HCT116 (cell line): ENCODE data around the gene EVL. TPM values are rescaled to one million over a fixed set of nuclear protein-coding genes. Genes with fewer than 3 reads are reported as not detected.

Experiments used
- ATAC-seq: fragments of 200-7000 bp; cut with Tn5 transposase; 2 replicates; pipeline ENCODE4 v1.9.1; 2020; ENCODE audit warnings: mild to moderate bottlenecking, moderate library complexity
- BruUV-seq: library from RNA; stranded (reverse); fragments of 400-500 nt; replicated peaks from 2 replicates; lab custom pipeline; 2021; lab: Mats Ljungman, UMichigan
- CTCF ChIA-PET: fragments of 300-600 bp; sonication (Branson Sonifier 250); formaldehyde crosslinking; loops from one replicate; lab custom pipeline; 2021; ENCODE audit warnings: antibody characterized with exemption; lab: Charles Lee
- POLR2A ChIA-PET: fragments of 300-600, 350-600 bp; sonication (Branson Sonifier 250); formaldehyde crosslinking; loops from one replicate; lab custom pipeline; 2021; ENCODE audit warnings: antibody characterized with exemption; lab: Charles Lee
- RAD21 ChIA-PET, 2 experiments: fragments of 300-600 bp; sonication (Branson Sonifier 250); formaldehyde crosslinking; loops; one replicate each; lab custom pipeline; 2023; ENCODE audit warnings: low total read pairs in 2 of 2; ENCODE audit not compliant: uncharacterized antibody in 2 of 2, unreplicated experiment in 2 of 2, low non-redundant PET in 1 of 2; lab: Charles Lee
- DNase-seq: peaks from one replicate; pipeline ENCODE4 v3.0.0-alpha.2; 2010; ENCODE audit warnings: low read depth, low spot score
- H2AFZ ChIP-seq: fragments of 200-600 bp; shearing (Covaris generic), sonication (generic); 2 replicates; pipeline ENCODE4 v1.6.1; 2017; ENCODE audit warnings: low read depth, mixed run types, mixed read lengths, antibody characterized with exemption, low read length; ENCODE audit not compliant: poor library complexity, severe bottlenecking
- H3K27ac ChIP-seq: 2 replicates; pipeline ENCODE4 v1.5.1; 2012; ENCODE audit warnings: low read depth, low read length
- H3K27me3 ChIP-seq: fragments of 200-600 bp; sonication (generic); 2 replicates; pipeline ENCODE4 v1.6.1; 2016; ENCODE audit warnings: mixed run types, low read length, mixed read lengths; ENCODE audit not compliant: insufficient read depth
- H3K36me3 ChIP-seq, 2 experiments: fragments of 200-500 bp in 1 of 2; fragments of 200-600 bp in 1 of 2; sonication (Bioruptor generic) in 1 of 2; sonication (generic) in 1 of 2; 2 replicates each; pipeline versions ENCODE4 v1.5.1 to v1.6.1; 2014 to 2016; ENCODE audit warnings: low read length in 2 of 2, inconsistent platforms in 1 of 2, mixed read lengths in 1 of 2, mixed run types in 1 of 2; ENCODE audit not compliant: insufficient read depth in 2 of 2, control insufficient read depth in 1 of 2
- H3K4me1 ChIP-seq, 2 experiments: fragments of 200-600 bp in 1 of 2; sonication (generic) in 1 of 2; 2 replicates each; pipeline versions ENCODE4 v1.5.1 to v1.6.1; 2012 to 2017; ENCODE audit warnings: low read length in 2 of 2, inconsistent platforms in 1 of 2, mild to moderate bottlenecking in 1 of 2, mixed read lengths in 1 of 2, mixed run types in 1 of 2, moderate library complexity in 1 of 2; ENCODE audit not compliant: insufficient read depth in 2 of 2, control insufficient read depth in 1 of 2
- H3K4me2 ChIP-seq: fragments of 200-600 bp; sonication (generic); 2 replicates; pipeline ENCODE4 v1.6.1; 2017; ENCODE audit warnings: mixed run types, low read length, mixed read lengths
- H3K4me3 ChIP-seq, 2 experiments: fragments of 200-600 bp in 1 of 2; sonication (generic) in 1 of 2; replicated peaks in 1 of 2; 2 replicates each; pipeline ENCODE4 v1.5.1; 2011 to 2016; ENCODE audit warnings: low read length in 2 of 2, control low read depth in 1 of 2, low read depth in 1 of 2, mild to moderate bottlenecking in 1 of 2, mixed read lengths in 1 of 2, mixed run types in 1 of 2
- H3K79me2 ChIP-seq: fragments of 200-600 bp; sonication (generic); 2 replicates; pipeline ENCODE4 v1.6.1; 2017; ENCODE audit warnings: mild to moderate bottlenecking, mixed run types, low read length, moderate library complexity, mixed read lengths; ENCODE audit not compliant: insufficient read depth
- H3K9ac ChIP-seq: fragments of 200-600 bp; sonication (generic); 2 replicates; pipeline ENCODE4 v1.6.1; 2016; ENCODE audit warnings: low read length, mixed read lengths
- H3K9me2 ChIP-seq: fragments of 200-600 bp; sonication (generic), shearing (Covaris generic); 2 replicates; pipeline ENCODE4 v1.6.1; 2017; ENCODE audit warnings: mixed run types, mild to moderate bottlenecking, moderate library complexity; ENCODE audit not compliant: insufficient read depth
- H3K9me3 ChIP-seq, 2 experiments: fragments of 200-500 bp in 1 of 2; fragments of 200-600 bp in 1 of 2; sonication (Bioruptor generic) in 1 of 2; sonication (generic) in 1 of 2; 2 replicates each; pipeline ENCODE4 v1.6.1; 2014 to 2017; ENCODE audit warnings: low read length in 2 of 2, mixed read lengths in 2 of 2, inconsistent platforms in 1 of 2, low read depth in 1 of 2, mild to moderate bottlenecking in 1 of 2, mixed run types in 1 of 2, moderate library complexity in 1 of 2; ENCODE audit not compliant: control insufficient read depth in 1 of 2, insufficient read depth in 1 of 2
- H4K20me1 ChIP-seq: fragments of 200-600 bp; sonication (generic), shearing (Covaris generic); 2 replicates; pipeline ENCODE4 v1.6.1; 2017; ENCODE audit warnings: mixed run types, mild to moderate bottlenecking, moderate library complexity; ENCODE audit not compliant: insufficient read depth
- CTCF ChIP-seq, 3 experiments: fragments of 200-600 bp in 1 of 3; sonication (generic) in 1 of 3; IDR thresholded peaks in 2 of 3; conservative IDR thresholded peaks in 1 of 3; 2 replicates each; pipeline ENCODE4 v1.5.1; 2012 to 2017; ENCODE audit warnings: low read depth in 2 of 3, low read length in 2 of 3, antibody characterized with exemption in 1 of 3, borderline replicate concordance in 1 of 3, control low read depth in 1 of 3, mild to moderate bottlenecking in 1 of 3, mixed read lengths in 1 of 3, mixed run types in 1 of 3, moderate library complexity in 1 of 3; ENCODE audit not compliant: insufficient read depth in 1 of 3
- SP1 ChIP-seq: IDR thresholded peaks from 2 replicates; pipeline ENCODE4 v1.6.1; 2012; ENCODE audit warnings: low read depth
- ZBTB33 ChIP-seq: IDR thresholded peaks from 2 replicates; pipeline ENCODE4 v1.6.1; 2011; ENCODE audit warnings: mild to moderate bottlenecking, low read length, moderate library complexity; ENCODE audit not compliant: insufficient replicate concordance; ENCODE audit errors: extremely low read depth
- intact Hi-C: fragments of 100-400 bp; cut with micrococcal nuclease; formaldehyde crosslinking; loops from 2 replicates; pipeline ENCODE4 v1.10.0; 2022
- total RNA-seq: library from RNA; stranded (reverse); gene quantifications from one replicate; pipeline ENCODE4 v1.2.1, GENCODE V29; 2021; ENCODE audit not compliant: unreplicated experiment

EVL gene
- total RNA-seq, 1 experiment from 2014 or later, result 19.9 TPM

- no peak overlapping the region for H3K9ac ChIP-seq
- H3K4me2 ChIP-seq, result no peak overlapping the region
- H3K27ac ChIP-seq, result no peak overlapping the region
- no peak for TF ChIP-seq SP1
- TF ChIP-seq, all 23 proteins: peak for 0
- Histone ChIP-seq H3K27me3 (no peaks in the 10 kb centered on the region), H3K4me3 (no peak overlapping the region), H3K9me2 (no peaks in the 10 kb centered on the region), H3K9me3 (no peaks in the 10 kb centered on the region), H3K4me1 (peaks cover 0 to 13% of the 10 kb centered on the region in 2 experiments; a peak in 1 of 4 replicates), H2AFZ (no peak overlapping the region), H4K20me1 (no peaks in the 10 kb centered on the region), H3K79me2 (no peaks in the 10 kb centered on the region), H3K36me3 (no peaks in the 10 kb centered on the region)
- ATAC-seq (no peak), DNase-seq (no peak)
- CTCF ChIA-PET, result interaction anchor here (1.2 kb wide), 1 partner anchor 12 kb away, joined by 3 read pairs; no protein-coding TSS in a partner anchor
- POLR2A ChIA-PET, result no interaction called here
- BruUV-seq, result no TSS peak
- intact Hi-C loops, result no loop called here
- RAD21 ChIA-PET, result no interaction called here
Observed at GRCh38 chr14:100104006-100104352, 38.8 kb downstream of the EVL start.

- RAD21 ChIA-PET, result no interaction called here
Observed at GRCh38 chr14:100104523-100105300, 39.5 kb downstream of the EVL start.

More at GRCh38 chr14:100104523-100105300, 39.5 kb downstream of the EVL start:
- Histone ChIP-seq H3K79me2 (no peaks in the 10 kb centered on the region), H3K27ac (no peak overlapping the region)
- intact Hi-C loops, result no loop called here
- TF ChIP-seq ZBTB33, result no peak
- peak in 2 of 3 experiments; percentile 31 to 34; a peak in 2 of 6 replicates for TF ChIP-seq CTCF (IDR thresholded peaks at IDR 0.05 in 2 of 3, conservative IDR thresholded peaks at IDR 0.05 in 1 of 3; ENCODE audit: borderline replicate concordance in 1 of 3, insufficient read depth in 1 of 3, low read depth in 2 of 3, low read length in 2 of 3)
- TF ChIP-seq, all 23 proteins: peak for 1
- CTCF ChIA-PET, result interaction anchor here (0.5 to 1.2 kb wide), 3 partner anchors 11 to 145 kb away, joined by 3 to 4 read pairs (median 3); no protein-coding TSS in a partner anchor
- Histone ChIP-seq H3K36me3 (no peaks in the 10 kb centered on the region), H3K4me1 (peaks cover 0 to 13% of the 10 kb centered on the region in 2 experiments; a peak in 1 of 4 replicates), H3K4me3 (no peak overlapping the region), H3K9me2 (no peaks in the 10 kb centered on the region), H3K9me3 (no peaks in the 10 kb centered on the region), H2AFZ (no peak overlapping the region), H4K20me1 (no peaks in the 10 kb centered on the region), H3K27me3 (no peaks in the 10 kb centered on the region), H3K9ac (no peak overlapping the region), H3K4me2 (no peak overlapping the region)
- BruUV-seq, result no TSS peak
- ATAC-seq, result no peak
- POLR2A ChIA-PET, result no interaction called here
- DNase-seq, result no peak
